Gastroesophageal sphincter (tissue), 3 donors: ENCODE measurements around the gene PTBP1.
"Not testable (repeated sequence)": the region's sequence is repeated elsewhere in the genome, so short reads cannot be mapped to it uniquely, and the experiment has no call there.

Experiments used
- CTCF ChIP-seq, 4 experiments: fragments of 200-600 bp in 2 of 4; fragments of 450-650 bp in 2 of 4; sonication (generic) in 1 of 4; IDR thresholded peaks; one replicate each; pipeline ENCODE4 v1.5.1; 2017 to 2019; ENCODE audit warnings: antibody characterized with exemption in 4 of 4, mild to moderate bottlenecking in 2 of 4, moderate library complexity in 2 of 4
- EP300 ChIP-seq: sonication (generic); formaldehyde crosslinking; IDR thresholded peaks from one replicate; pipeline ENCODE4 v1.6.1; 2017; ENCODE audit warnings: antibody characterized with exemption, mild to moderate bottlenecking
- POLR2A ChIP-seq, 2 donors: fragments of 450-650 bp; IDR thresholded peaks; one replicate each; pipeline ENCODE4 v1.6.1; 2017; ENCODE audit warnings: antibody characterized with exemption in 2 of 2, mild to moderate bottlenecking in 2 of 2, moderate library complexity in 1 of 2

GRCh38 chr19:842802-843179 is 45.5 kb downstream of the PTBP1 start:
- TF ChIP-seq CTCF (IDR thresholded peaks at IDR 0.05); EP300; POLR2A (IDR thresholded peaks at IDR 0.05): not testable (repeated sequence)
